ENCODE data around the gene PGAP1. TPM values are rescaled to one million over a fixed set of nuclear protein-coding genes. Genes with fewer than 3 reads are reported as not detected.

PGAP1 gene, protein sequence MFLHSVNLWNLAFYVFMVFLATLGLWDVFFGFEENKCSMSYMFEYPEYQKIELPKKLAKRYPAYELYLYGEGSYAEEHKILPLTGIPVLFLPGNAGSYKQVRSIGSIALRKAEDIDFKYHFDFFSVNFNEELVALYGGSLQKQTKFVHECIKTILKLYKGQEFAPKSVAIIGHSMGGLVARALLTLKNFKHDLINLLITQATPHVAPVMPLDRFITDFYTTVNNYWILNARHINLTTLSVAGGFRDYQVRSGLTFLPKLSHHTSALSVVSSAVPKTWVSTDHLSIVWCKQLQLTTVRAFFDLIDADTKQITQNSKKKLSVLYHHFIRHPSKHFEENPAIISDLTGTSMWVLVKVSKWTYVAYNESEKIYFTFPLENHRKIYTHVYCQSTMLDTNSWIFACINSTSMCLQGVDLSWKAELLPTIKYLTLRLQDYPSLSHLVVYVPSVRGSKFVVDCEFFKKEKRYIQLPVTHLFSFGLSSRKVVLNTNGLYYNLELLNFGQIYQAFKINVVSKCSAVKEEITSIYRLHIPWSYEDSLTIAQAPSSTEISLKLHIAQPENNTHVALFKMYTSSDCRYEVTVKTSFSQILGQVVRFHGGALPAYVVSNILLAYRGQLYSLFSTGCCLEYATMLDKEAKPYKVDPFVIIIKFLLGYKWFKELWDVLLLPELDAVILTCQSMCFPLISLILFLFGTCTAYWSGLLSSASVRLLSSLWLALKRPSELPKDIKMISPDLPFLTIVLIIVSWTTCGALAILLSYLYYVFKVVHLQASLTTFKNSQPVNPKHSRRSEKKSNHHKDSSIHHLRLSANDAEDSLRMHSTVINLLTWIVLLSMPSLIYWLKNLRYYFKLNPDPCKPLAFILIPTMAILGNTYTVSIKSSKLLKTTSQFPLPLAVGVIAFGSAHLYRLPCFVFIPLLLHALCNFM
- 0.83 TPM for total RNA-seq (2013)
- polyA plus RNA-seq: under 1 TPM; 0.10 to 0.81 (median 0.33) TPM
- polyA minus RNA-seq: 0.32 and 0.55 TPM in 2 replicates
- 9.2 to 61.2 (median 14.8) reads per million in 11 experiments for total RNA-seq

DNA sequence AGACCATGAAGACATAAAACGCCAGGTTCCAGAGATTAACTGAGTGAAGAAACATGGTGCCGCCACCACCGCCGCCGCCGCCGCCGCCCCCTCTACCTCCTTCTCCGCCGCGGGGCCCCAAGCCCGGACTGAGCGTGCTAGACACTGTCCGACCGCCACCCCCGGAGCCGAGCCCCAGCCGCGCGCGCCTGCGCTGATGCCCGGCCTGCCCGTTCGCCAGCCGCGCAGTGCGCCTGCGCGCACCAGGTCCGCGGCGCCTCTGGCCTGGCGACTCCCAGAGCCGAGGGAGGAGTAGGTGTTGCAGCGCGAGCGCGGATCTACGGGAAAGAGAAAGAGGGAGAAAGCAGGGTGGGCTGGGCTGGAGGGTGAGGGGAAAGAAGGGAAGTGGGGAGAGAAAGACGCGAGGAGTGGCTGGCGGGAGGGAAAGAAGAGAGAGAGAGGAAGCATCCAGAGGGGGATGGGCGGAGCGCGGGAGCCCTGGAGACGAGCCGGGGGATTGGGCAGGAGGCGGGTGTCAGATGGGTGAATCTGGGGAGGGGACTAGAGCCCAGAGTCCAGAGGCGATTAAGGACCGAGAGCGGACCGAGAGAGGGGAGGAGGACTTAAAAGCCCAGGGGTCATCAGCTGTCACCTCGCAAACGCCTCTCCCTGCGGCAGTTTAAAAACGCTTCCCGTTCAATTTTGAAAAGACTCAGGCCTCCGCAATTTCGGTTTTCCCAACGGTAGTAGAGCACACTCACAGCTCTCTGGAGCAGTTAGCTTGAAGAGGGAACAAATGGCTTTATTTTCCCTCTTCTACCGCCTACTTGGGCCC, at the start of gene PGAP1:
Gene PGAP1, minus strand, starts transcription at position 146 of the 814 bp plus-strand sequence. Its CDS starts 91 bp downstream, at position 55.
- Histone ChIP-seq H2AFZ (ENCODE audit: insufficient read depth, low read depth, low read length, poor library complexity, severe bottlenecking) (peak within 1 kb of the TSS; percentile 100), H4K20me1 (ENCODE audit: insufficient read depth, low read length) (no peaks in the 10 kb centered on the region), H3K79me2 (ENCODE audit: insufficient read depth, low read length) (no peaks in the 10 kb centered on the region), H3K27ac (ENCODE audit: low read depth in 1 of 2, low read length in 2 of 2) (peak within 1 kb of the TSS; percentile 53 to 64), H3K36me3 (replicated peaks in 1 of 2; ENCODE audit: control insufficient read depth in 1 of 2, insufficient read depth in 2 of 2, low read length in 2 of 2) (no peaks in the 10 kb centered on the region), H3K27me3 (ENCODE audit: control insufficient read depth in 2 of 2, insufficient read depth in 2 of 2, low read length in 2 of 2) (peaks cover 6 to 18% of the 10 kb centered on the region in 2 donors), H3K4me3 (replicated peaks in 1 of 3; ENCODE audit: low read depth in 2 of 3, low read length in 3 of 3) (peak within 1 kb of the TSS; percentile 87 to 96 (median 95)), H3K4me1 (ENCODE audit: control insufficient read depth in 1 of 2, insufficient read depth in 2 of 2, low read length in 2 of 2) (peaks cover 20 to 22% of the 10 kb centered on the region in 2 donors), H3K9ac (ENCODE audit: insufficient read depth, low read length, poor library complexity, severe bottlenecking) (peak within 1 kb of the TSS; percentile 72), H3K4me2 (replicated peaks; ENCODE audit: extremely low read depth, low read length, poor library complexity, severe bottlenecking) (peak within 1 kb of the TSS; percentile 100), H3K9me3 (replicated peaks in 1 of 2; ENCODE audit: control insufficient read depth in 1 of 2, insufficient read depth in 1 of 2, low read length in 2 of 2) (no peaks in the 10 kb centered on the region)
- H3K4me3 Mint-ChIP-seq: peak within 1 kb of the TSS; percentile 98 to 99
- H3K27me3 Mint-ChIP-seq (ENCODE audit: low read depth in 3 of 3): peaks cover 11 to 17% (median 16%) of the 10 kb centered on the region in 3 donors
- TF ChIP-seq, protein P1, sequence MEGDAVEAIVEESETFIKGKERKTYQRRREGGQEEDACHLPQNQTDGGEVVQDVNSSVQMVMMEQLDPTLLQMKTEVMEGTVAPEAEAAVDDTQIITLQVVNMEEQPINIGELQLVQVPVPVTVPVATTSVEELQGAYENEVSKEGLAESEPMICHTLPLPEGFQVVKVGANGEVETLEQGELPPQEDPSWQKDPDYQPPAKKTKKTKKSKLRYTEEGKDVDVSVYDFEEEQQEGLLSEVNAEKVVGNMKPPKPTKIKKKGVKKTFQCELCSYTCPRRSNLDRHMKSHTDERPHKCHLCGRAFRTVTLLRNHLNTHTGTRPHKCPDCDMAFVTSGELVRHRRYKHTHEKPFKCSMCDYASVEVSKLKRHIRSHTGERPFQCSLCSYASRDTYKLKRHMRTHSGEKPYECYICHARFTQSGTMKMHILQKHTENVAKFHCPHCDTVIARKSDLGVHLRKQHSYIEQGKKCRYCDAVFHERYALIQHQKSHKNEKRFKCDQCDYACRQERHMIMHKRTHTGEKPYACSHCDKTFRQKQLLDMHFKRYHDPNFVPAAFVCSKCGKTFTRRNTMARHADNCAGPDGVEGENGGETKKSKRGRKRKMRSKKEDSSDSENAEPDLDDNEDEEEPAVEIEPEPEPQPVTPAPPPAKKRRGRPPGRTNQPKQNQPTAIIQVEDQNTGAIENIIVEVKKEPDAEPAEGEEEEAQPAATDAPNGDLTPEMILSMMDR (IDR thresholded peaks at IDR 0.05): no peak
- H3K36me3 Mint-ChIP-seq: no peaks in the 10 kb centered on the region
- H3K27ac Mint-ChIP-seq: peak within 1 kb of the TSS; percentile 74 to 95 (median 89)
- H3K4me1 Mint-ChIP-seq: peaks cover 26% of the 10 kb centered on the region
- intact Hi-C loops (cut with micrococcal nuclease): loop anchor here in 1 of 2 donors (5.0 kb wide), 1 partner anchor 56 kb away; no protein-coding TSS in a partner anchor
- H3K9me3 Mint-ChIP-seq: peaks cover 0 to 3% (median 2%) of the 10 kb centered on the region in 7 donors
- peak; percentile 70 to 82 (median 75) for DNase-seq
- WGBS (ENCODE audit: insufficient coverage): under 1% methylated on average over 55 of the region's 62 CpGs
